Measurements from ENCODE around the gene NIBAN1.
"Not testable (repeated sequence)": the region's sequence is repeated elsewhere in the genome, so short reads cannot be mapped to it uniquely, and the experiment has no call there.

NIBAN1 gene

GRCh38 chr1:185008838-185009237, 34.5 kb upstream of the NIBAN1 start:
- Histone ChIP-seq H3K27me3 (ENCODE audit: control insufficient read depth, low read length) (no peaks in the 10 kb centered on the region), H4K20me1 (ENCODE audit: control insufficient read depth, insufficient read depth, low read depth, low read length) (no peaks in the 10 kb centered on the region), H3K9me2 (replicated peaks; ENCODE audit: control insufficient read depth, low read length) (no peaks in the 10 kb centered on the region), H3K4me1 (ENCODE audit: control insufficient read depth, low read length) (no peaks in the 10 kb centered on the region), H3K79me2 (ENCODE audit: control insufficient read depth, low read length) (no peaks in the 10 kb centered on the region), H3K36me3 (ENCODE audit: control insufficient read depth, low read length) (no peaks in the 10 kb centered on the region), H3F3A (ENCODE audit: control insufficient read depth, insufficient read depth) (no peaks in the 10 kb centered on the region), H3K4me2 (ENCODE audit: low read length) (no peak overlapping the region), H3K4me3 (ENCODE audit: low read length) (no peak overlapping the region), H3K27ac (ENCODE audit: low read depth, low read length) (no peak overlapping the region), H3K9me3 (ENCODE audit: control insufficient read depth, insufficient read depth, low read length) (no peaks in the 10 kb centered on the region)
- no peak for TF ChIP-seq EZH2phosphoT487 (IDR thresholded peaks at IDR 0.05; ENCODE audit: borderline replicate concordance, low read length)
- TF ChIP-seq, protein P1, sequence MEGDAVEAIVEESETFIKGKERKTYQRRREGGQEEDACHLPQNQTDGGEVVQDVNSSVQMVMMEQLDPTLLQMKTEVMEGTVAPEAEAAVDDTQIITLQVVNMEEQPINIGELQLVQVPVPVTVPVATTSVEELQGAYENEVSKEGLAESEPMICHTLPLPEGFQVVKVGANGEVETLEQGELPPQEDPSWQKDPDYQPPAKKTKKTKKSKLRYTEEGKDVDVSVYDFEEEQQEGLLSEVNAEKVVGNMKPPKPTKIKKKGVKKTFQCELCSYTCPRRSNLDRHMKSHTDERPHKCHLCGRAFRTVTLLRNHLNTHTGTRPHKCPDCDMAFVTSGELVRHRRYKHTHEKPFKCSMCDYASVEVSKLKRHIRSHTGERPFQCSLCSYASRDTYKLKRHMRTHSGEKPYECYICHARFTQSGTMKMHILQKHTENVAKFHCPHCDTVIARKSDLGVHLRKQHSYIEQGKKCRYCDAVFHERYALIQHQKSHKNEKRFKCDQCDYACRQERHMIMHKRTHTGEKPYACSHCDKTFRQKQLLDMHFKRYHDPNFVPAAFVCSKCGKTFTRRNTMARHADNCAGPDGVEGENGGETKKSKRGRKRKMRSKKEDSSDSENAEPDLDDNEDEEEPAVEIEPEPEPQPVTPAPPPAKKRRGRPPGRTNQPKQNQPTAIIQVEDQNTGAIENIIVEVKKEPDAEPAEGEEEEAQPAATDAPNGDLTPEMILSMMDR (IDR thresholded peaks at IDR 0.05; ENCODE audit: low read depth, low read length, poor library complexity, severe bottlenecking) = no peak

GRCh38 chr1:185001312-185001880, 27.1 kb upstream of the NIBAN1 start:
- H3K27ac ChIP-seq (ENCODE audit: low read depth, low read length); H3K27me3 ChIP-seq (ENCODE audit: control insufficient read depth, low read length); H3K9me2 ChIP-seq (replicated peaks; ENCODE audit: control insufficient read depth, low read length); H3K4me3 ChIP-seq (ENCODE audit: low read length); H3K4me1 ChIP-seq (ENCODE audit: control insufficient read depth, low read length); H3K4me2 ChIP-seq (ENCODE audit: low read length); H4K20me1 ChIP-seq (ENCODE audit: control insufficient read depth, insufficient read depth, low read depth, low read length); H3K9me3 ChIP-seq (ENCODE audit: control insufficient read depth, insufficient read depth, low read length); H3K79me2 ChIP-seq (ENCODE audit: control insufficient read depth, low read length); H3K36me3 ChIP-seq (ENCODE audit: control insufficient read depth, low read length); H3F3A ChIP-seq (ENCODE audit: control insufficient read depth, insufficient read depth): not testable (repeated sequence)

- H3K36me3 ChIP-seq (ENCODE audit: control insufficient read depth, low read length); H3K27me3 ChIP-seq (ENCODE audit: control insufficient read depth, low read length); H3K9me3 ChIP-seq (ENCODE audit: control insufficient read depth, insufficient read depth, low read length); H3K4me2 ChIP-seq (ENCODE audit: low read length); H4K20me1 ChIP-seq (ENCODE audit: control insufficient read depth, insufficient read depth, low read depth, low read length); H3K27ac ChIP-seq (ENCODE audit: low read depth, low read length); H3K9me2 ChIP-seq (replicated peaks; ENCODE audit: control insufficient read depth, low read length); H3K79me2 ChIP-seq (ENCODE audit: control insufficient read depth, low read length); H3K4me3 ChIP-seq (ENCODE audit: low read length); H3F3A ChIP-seq (ENCODE audit: control insufficient read depth, insufficient read depth); H3K4me1 ChIP-seq (ENCODE audit: control insufficient read depth, low read length): not testable (repeated sequence)
Measured at GRCh38 chr1:184999974-185000373, 25.7 kb upstream of the NIBAN1 start.

DNA sequence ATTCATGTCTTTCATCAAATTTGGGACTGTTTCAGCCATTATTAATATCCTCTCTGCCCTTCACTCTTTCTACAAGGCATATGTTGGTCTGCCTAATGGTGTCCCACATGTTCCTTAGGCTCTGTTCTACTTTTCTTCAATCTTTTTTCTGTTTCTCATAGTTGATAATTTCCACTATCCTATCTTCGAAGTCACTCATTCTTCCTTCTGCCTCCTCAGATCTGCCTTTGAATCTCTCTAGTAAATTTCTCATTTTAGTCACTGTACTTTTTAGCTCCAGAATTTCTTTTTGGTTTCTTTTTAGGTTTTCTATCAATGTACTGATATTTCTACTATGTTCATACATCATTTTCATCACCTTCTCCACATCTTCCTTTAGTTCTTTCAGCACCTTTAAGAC, 20.0 kb upstream of the NIBAN1 start:
- TF ChIP-seq, protein P1 (IDR thresholded peaks at IDR 0.05; ENCODE audit: low read depth, low read length, poor library complexity, severe bottlenecking) = no peak
- TF ChIP-seq EZH2phosphoT487 (IDR thresholded peaks at IDR 0.05; ENCODE audit: borderline replicate concordance, low read length) = no peak
- H3K27ac ChIP-seq (ENCODE audit: low read depth, low read length) = no peak overlapping the region

More for the DNA sequence above, 20.0 kb upstream of the NIBAN1 start:
- Histone ChIP-seq H3K4me2 (ENCODE audit: low read length) (no peak overlapping the region), H3K9me3 (ENCODE audit: control insufficient read depth, insufficient read depth, low read length) (no peaks in the 10 kb centered on the region), H3K4me1 (ENCODE audit: control insufficient read depth, low read length) (no peaks in the 10 kb centered on the region), H3F3A (ENCODE audit: control insufficient read depth, insufficient read depth) (no peaks in the 10 kb centered on the region), H3K9me2 (replicated peaks; ENCODE audit: control insufficient read depth, low read length) (no peaks in the 10 kb centered on the region), H3K36me3 (ENCODE audit: control insufficient read depth, low read length) (no peaks in the 10 kb centered on the region), H3K27me3 (ENCODE audit: control insufficient read depth, low read length) (peaks cover 2% of the 10 kb centered on the region; the same call in 1 of the 2 replicates), H4K20me1 (ENCODE audit: control insufficient read depth, insufficient read depth, low read depth, low read length) (no peaks in the 10 kb centered on the region), H3K79me2 (ENCODE audit: control insufficient read depth, low read length) (no peaks in the 10 kb centered on the region), H3K4me3 (ENCODE audit: low read length) (no peak overlapping the region)

Data from DOHH2 (cell line).